GM12872 (cell line): ENCODE measurements around the gene SAPCD1.

Experiments used
- TF ChIP-seq, protein P1 (sequence below): IDR thresholded peaks from 3 replicates; pipeline ENCODE4 v1.5.1; 2011; ENCODE audit warnings: low read depth, mild to moderate bottlenecking, low read length, moderate library complexity; ENCODE audit not compliant: insufficient read depth

The SAPCD1 gene

DNA sequence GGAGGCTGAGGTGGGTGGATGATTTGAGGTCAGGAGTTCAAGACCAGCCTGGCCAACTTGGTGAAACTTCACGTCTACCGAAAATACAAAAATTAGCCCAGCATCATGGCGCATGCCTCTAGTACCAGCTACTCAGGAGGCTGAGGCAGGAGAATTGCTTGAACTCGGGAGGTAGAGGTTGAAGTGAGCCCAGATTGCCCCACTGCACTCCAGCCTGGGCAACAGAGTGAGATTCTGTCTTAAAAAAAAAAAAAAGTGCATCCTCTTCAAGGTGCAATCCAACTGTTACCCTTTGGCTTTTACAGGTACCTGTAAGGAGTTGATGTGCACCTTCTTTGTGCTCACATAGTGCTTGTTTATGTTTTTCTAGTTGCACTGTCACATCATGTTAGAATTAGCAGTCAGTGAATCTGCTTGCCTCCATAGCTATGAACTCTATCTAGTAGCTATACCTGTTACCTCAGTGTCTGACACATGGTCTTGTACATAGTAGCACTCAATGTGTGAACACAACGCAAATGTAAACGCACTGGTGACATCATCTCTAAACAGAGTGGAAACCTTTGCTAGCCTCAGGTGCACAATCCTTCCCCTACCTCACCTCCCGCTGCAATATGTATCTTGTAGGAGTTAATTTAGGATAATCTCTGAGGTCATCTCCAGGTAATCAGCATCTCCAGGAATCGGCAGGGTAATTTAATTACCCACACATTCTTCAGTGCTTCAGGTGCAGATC lies 13.0 kb upstream of the SAPCD1 start:
- TF ChIP-seq, protein P1, sequence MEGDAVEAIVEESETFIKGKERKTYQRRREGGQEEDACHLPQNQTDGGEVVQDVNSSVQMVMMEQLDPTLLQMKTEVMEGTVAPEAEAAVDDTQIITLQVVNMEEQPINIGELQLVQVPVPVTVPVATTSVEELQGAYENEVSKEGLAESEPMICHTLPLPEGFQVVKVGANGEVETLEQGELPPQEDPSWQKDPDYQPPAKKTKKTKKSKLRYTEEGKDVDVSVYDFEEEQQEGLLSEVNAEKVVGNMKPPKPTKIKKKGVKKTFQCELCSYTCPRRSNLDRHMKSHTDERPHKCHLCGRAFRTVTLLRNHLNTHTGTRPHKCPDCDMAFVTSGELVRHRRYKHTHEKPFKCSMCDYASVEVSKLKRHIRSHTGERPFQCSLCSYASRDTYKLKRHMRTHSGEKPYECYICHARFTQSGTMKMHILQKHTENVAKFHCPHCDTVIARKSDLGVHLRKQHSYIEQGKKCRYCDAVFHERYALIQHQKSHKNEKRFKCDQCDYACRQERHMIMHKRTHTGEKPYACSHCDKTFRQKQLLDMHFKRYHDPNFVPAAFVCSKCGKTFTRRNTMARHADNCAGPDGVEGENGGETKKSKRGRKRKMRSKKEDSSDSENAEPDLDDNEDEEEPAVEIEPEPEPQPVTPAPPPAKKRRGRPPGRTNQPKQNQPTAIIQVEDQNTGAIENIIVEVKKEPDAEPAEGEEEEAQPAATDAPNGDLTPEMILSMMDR, result no peak

GRCh38 chr6:31750411-31751022 lies 11.9 kb upstream of the SAPCD1 start:
- TF ChIP-seq, protein P1, result no peak

DNA sequence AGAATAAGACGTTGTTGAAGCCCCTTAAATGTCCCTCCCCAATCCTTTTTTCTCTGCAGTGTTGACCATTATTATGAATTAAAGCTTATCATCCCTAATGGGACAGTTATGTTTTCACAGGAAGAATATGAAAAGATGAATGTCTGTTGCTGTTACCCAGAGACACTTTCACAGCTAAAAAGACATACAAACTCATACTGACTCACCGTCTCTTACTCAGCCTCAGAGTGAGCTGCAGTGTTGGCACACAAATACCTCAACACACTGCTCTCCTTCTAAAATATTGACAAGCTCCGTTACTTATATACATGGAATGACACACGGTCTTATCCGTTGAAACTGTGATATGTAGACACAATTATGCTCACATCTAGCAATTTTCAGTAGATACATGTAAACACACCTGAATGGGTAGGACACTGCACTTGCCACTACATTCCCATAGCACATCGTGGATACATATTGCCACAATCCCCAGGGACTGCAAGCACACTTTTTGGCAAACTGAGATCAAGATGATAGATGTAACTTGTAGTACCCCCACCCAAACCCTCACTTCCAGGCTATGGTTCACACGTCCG lies 9.6 kb upstream of the SAPCD1 start:
- TF ChIP-seq, protein P1, result no peak

DNA sequence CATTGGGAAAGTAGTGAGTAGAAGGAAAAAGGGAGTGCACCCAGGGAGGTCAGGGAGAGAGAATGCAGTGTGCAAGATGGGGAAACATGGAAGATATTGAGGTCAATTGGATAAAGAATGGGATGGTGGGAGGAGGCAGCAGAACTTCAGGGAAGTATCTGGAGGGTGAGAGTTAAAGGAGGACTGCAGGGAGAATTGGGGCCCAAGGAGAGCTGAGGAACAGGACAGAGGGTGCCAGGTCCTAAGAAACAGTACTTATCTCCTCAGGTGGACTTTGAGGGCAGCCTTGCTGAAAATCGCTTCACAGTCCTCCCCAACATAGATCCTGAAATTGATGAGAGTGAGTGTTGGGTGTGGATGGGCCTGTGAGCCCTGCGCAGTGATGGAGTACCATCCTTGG lies 4.2 kb upstream of the SAPCD1 start:
- TF ChIP-seq, protein P1, result no peak

DNA sequence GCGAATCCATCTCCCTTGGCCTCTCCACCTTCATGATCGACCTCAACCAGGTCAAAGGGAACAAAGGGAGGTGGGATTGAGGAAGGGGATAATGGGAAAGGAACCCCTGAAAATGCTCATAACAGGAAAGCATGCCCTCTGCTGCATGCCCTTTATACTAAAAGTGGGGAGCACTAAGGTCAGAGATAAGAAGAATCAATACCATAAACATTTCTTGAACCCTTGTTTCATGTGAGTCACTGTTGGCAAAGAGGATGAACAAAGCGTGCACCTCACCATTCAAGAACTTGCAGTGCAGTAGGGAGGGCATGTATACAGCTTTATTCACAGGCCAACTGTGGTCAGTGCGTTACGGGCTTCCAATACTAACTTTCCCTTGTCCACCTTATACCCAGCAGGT lies 1.7 kb upstream of the SAPCD1 start:
- TF ChIP-seq, protein P1, result no peak

DNA sequence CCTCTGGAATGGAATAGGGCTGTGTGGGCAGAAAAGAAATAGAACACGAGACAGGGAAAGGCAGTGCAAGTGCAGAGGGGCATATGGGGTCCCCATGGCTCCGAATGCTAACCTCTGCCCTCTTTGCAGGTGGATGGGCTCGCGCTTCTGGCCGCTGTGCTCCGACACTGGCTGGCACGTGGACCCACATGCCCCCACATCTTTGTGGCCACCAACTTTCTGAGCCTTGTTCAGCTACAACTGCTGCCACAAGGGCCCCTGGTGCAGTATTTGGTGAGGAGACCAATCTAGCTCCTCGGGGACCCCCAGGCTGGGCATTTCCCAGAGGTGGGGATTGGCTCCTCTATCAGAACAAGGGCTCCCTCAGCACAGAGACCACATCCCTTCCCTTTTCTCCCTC lies 1.1 kb upstream of the SAPCD1 start:
- TF ChIP-seq, protein P1, result no peak

DNA sequence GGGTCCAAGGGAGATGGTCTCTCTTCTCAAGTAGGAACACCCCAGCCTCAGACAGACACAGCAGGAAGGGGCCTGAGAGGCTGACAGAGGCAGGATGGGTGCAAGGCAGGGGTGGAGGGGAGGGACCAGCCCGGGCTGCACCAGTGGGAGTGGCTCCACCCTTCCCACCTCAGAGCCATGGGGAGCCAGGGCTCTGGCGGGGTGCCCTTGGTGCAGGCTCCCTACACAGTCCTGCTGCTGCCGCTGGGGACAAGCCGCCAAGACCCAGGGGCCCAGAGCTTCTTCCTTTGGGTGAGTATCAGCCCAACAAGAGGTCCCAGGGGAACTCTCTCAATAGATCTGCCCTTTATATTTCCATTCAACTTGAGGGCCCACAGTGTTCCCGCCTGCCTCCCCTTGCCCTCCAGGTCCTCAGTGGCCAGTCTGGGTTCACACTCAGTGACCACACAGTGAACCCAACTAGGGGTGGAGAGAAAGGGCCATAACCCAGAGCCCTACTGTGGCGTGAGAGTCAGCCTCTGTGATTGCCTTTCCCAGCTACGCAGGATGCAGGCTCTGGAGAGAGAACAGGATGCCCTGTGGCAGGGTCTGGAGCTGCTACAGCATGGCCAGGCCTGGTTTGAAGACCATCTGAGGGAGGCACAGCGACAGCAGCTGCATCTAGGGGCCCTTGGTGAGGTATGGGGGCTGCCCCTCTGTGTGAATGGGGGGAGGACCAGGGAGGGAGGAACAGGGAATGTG lies 592 bp downstream of the SAPCD1 start:
- TF ChIP-seq, protein P1, result no peak
